ENCODE measurements around the gene TFRC. TPM values are rescaled to one million over a fixed set of nuclear protein-coding genes. Genes with fewer than 3 reads are reported as not detected.

The TFRC gene
- total RNA-seq: 100 to 1,000 TPM; 234 to 239 TPM

GRCh38 chr3:196081834-196082618 is at the start of gene TFRC:
TFRC (minus strand) TSS chr3:196082090; CDS start chr3:196077099, 4,991 bp downstream.
- POLR2A ChIA-PET: no interaction called here
- Mint-ChIP-seq H3K9me3 (no peaks in the 10 kb centered on the region), H3K4me1 (peaks cover 43% of the 10 kb centered on the region), H3K27me3 (no peaks in the 10 kb centered on the region), H3K4me3 (peak within 1 kb of the TSS; percentile 90), H3K36me3 (ENCODE audit: low read depth) (peaks cover 19% of the 10 kb centered on the region), H3K27ac (peak within 1 kb of the TSS; percentile 90)
- CTCF ChIA-PET: no interaction called here
- peak; percentile 96 for DNase-seq

- H3K9me3 Mint-ChIP-seq: peaks cover 5% of the 10 kb centered on the region
- H3K4me3 Mint-ChIP-seq: no peak overlapping the region
- peaks cover 27% of the 10 kb centered on the region for H3K4me1 Mint-ChIP-seq
- peaks cover 2% of the 10 kb centered on the region for H3K36me3 Mint-ChIP-seq (ENCODE audit: low read depth)
- DNase-seq: no peak
- ChIA-PET POLR2A (no interaction called here), CTCF (interaction anchor here (0.6 to 2.4 kb wide), 10 partner anchors 10 to 68 kb away, joined by 3 to 7 read pairs (median 3); no protein-coding TSS in a partner anchor)
- H3K27ac Mint-ChIP-seq: peak overlapping the region; percentile 69
- no peaks in the 10 kb centered on the region for H3K27me3 Mint-ChIP-seq
These were observed 46.4 kb upstream of the TFRC start for GRCh38 chr3:196128172-196128843.

- ChIA-PET CTCF (interaction anchor here (0.6 to 2.4 kb wide), 10 partner anchors 10 to 60 kb away, joined by 3 to 7 read pairs (median 3); no protein-coding TSS in a partner anchor), POLR2A (interaction anchor here (0.5 kb wide), 1 partner anchor 24 kb away, joined by 3 read pairs; no protein-coding TSS in a partner anchor)
- H3K27me3 Mint-ChIP-seq: no peaks in the 10 kb centered on the region
- DNase-seq: peak; percentile 24
- peaks cover 36% of the 10 kb centered on the region for H3K4me1 Mint-ChIP-seq
- H3K9me3 Mint-ChIP-seq: peaks cover 5% of the 10 kb centered on the region
- peak overlapping the region; percentile 15 for H3K4me3 Mint-ChIP-seq
- peak overlapping the region; percentile 90 for H3K27ac Mint-ChIP-seq
- H3K36me3 Mint-ChIP-seq (ENCODE audit: low read depth): peaks cover 2% of the 10 kb centered on the region
These were observed 45.6 kb upstream of the TFRC start for GRCh38 chr3:196127308-196128040.

GRCh38 chr3:196124608-196125007 is 42.7 kb upstream of the TFRC start:
- H3K9me3 Mint-ChIP-seq: peaks cover 5% of the 10 kb centered on the region
- peaks cover 62% of the 10 kb centered on the region for H3K4me1 Mint-ChIP-seq
- ChIA-PET CTCF (interaction anchor here (0.6 kb wide), 1 partner anchor 14 kb away, joined by 3 read pairs; no protein-coding TSS in a partner anchor), POLR2A (no interaction called here)
- H3K4me3 Mint-ChIP-seq: no peak overlapping the region
- no peaks in the 10 kb centered on the region for H3K27me3 Mint-ChIP-seq
- H3K36me3 Mint-ChIP-seq (ENCODE audit: low read depth): peaks cover 2% of the 10 kb centered on the region
- H3K27ac Mint-ChIP-seq: no peak overlapping the region
- no peak for DNase-seq

- no peak for DNase-seq
- Mint-ChIP-seq H3K9me3 (peaks cover 5% of the 10 kb centered on the region), H3K27ac (peak overlapping the region; percentile 7), H3K36me3 (ENCODE audit: low read depth) (peaks cover 2% of the 10 kb centered on the region), H3K4me3 (no peak overlapping the region), H3K27me3 (no peaks in the 10 kb centered on the region), H3K4me1 (peaks cover 49% of the 10 kb centered on the region)
- CTCF ChIA-PET: interaction anchor here (0.6 to 1.2 kb wide), 3 partner anchors 12 to 49 kb away, joined by 3 to 5 read pairs (median 4); no protein-coding TSS in a partner anchor
- POLR2A ChIA-PET: no interaction called here
These were observed 40.8 kb upstream of the TFRC start for GRCh38 chr3:196122688-196123046.

GRCh38 chr3:196122021-196122687 is 40.3 kb upstream of the TFRC start:
- Mint-ChIP-seq H3K27ac (peak overlapping the region; percentile 63), H3K27me3 (no peaks in the 10 kb centered on the region), H3K4me3 (no peak overlapping the region), H3K9me3 (peaks cover 5% of the 10 kb centered on the region), H3K36me3 (ENCODE audit: low read depth) (peaks cover 2% of the 10 kb centered on the region), H3K4me1 (peaks cover 44% of the 10 kb centered on the region)
- DNase-seq: no peak
- ChIA-PET POLR2A (interaction anchor here (0.6 kb wide), 1 partner anchor 57 kb away, joined by 3 read pairs; no protein-coding TSS in a partner anchor), CTCF (interaction anchor here (0.6 to 1.2 kb wide), 5 partner anchors 8 to 49 kb away, joined by 3 to 5 read pairs (median 4); no protein-coding TSS in a partner anchor)

GRCh38 chr3:196121066-196121465 is 39.2 kb upstream of the TFRC start:
- peak overlapping the region; percentile 43 for H3K27ac Mint-ChIP-seq
- POLR2A ChIA-PET: interaction anchor here (0.7 kb wide), 1 partner anchor 85 kb away, joined by 5 read pairs; no protein-coding TSS in a partner anchor
- no peak overlapping the region for H3K4me3 Mint-ChIP-seq
- H3K9me3 Mint-ChIP-seq: peaks cover 5% of the 10 kb centered on the region
- peaks cover 2% of the 10 kb centered on the region for H3K36me3 Mint-ChIP-seq (ENCODE audit: low read depth)
- DNase-seq: no peak
- CTCF ChIA-PET: interaction anchor here (0.6 to 1.3 kb wide), 4 partner anchors 11 to 41 kb away, joined by 3 to 5 read pairs (median 4); no protein-coding TSS in a partner anchor
- no peaks in the 10 kb centered on the region for H3K27me3 Mint-ChIP-seq
- H3K4me1 Mint-ChIP-seq: peaks cover 37% of the 10 kb centered on the region

- no peak overlapping the region for H3K4me3 Mint-ChIP-seq
- DNase-seq: peak; percentile 34
- peak overlapping the region; percentile 43 for H3K27ac Mint-ChIP-seq
- POLR2A ChIA-PET: interaction anchor here (0.7 kb wide), 1 partner anchor 85 kb away, joined by 5 read pairs; no protein-coding TSS in a partner anchor
- peaks cover 37% of the 10 kb centered on the region for H3K4me1 Mint-ChIP-seq
- H3K9me3 Mint-ChIP-seq: peaks cover 5% of the 10 kb centered on the region
- peaks cover 2% of the 10 kb centered on the region for H3K36me3 Mint-ChIP-seq (ENCODE audit: low read depth)
- H3K27me3 Mint-ChIP-seq: no peaks in the 10 kb centered on the region
- CTCF ChIA-PET: interaction anchor here (0.6 to 1.3 kb wide), 4 partner anchors 10 to 42 kb away, joined by 3 to 5 read pairs (median 4); no protein-coding TSS in a partner anchor
These were observed 38.5 kb upstream of the TFRC start for GRCh38 chr3:196120291-196120951.

GRCh38 chr3:196117809-196118208 is 35.9 kb upstream of the TFRC start:
- no peaks in the 10 kb centered on the region for H3K9me3 Mint-ChIP-seq
- ChIA-PET POLR2A (no interaction called here), CTCF (interaction anchor here (0.7 to 1.6 kb wide), 7 partner anchors 9 to 114 kb away, joined by 3 to 4 read pairs (median 3); no protein-coding TSS in a partner anchor)
- H3K4me1 Mint-ChIP-seq: peaks cover 36% of the 10 kb centered on the region
- H3K4me3 Mint-ChIP-seq: no peak overlapping the region
- no peaks in the 10 kb centered on the region for H3K36me3 Mint-ChIP-seq (ENCODE audit: low read depth)
- no peak for DNase-seq
- H3K27me3 Mint-ChIP-seq: no peaks in the 10 kb centered on the region
- no peak overlapping the region for H3K27ac Mint-ChIP-seq

- H3K4me1 Mint-ChIP-seq: peaks cover 30% of the 10 kb centered on the region
- no peaks in the 10 kb centered on the region for H3K36me3 Mint-ChIP-seq (ENCODE audit: low read depth)
- no peaks in the 10 kb centered on the region for H3K27me3 Mint-ChIP-seq
- H3K27ac Mint-ChIP-seq: no peak overlapping the region
- ChIA-PET CTCF (no interaction called here), POLR2A (no interaction called here)
- H3K9me3 Mint-ChIP-seq: no peaks in the 10 kb centered on the region
- no peak overlapping the region for H3K4me3 Mint-ChIP-seq
- DNase-seq: peak; percentile 29
These were observed 33.8 kb upstream of the TFRC start for GRCh38 chr3:196115678-196116083.

GRCh38 chr3:196111939-196112386 is 30.1 kb upstream of the TFRC start:
- H3K27me3 Mint-ChIP-seq: no peaks in the 10 kb centered on the region
- peaks cover 20% of the 10 kb centered on the region for H3K4me1 Mint-ChIP-seq
- CTCF ChIA-PET: interaction anchor here (0.6 to 3.0 kb wide), 9 partner anchors 11 to 217 kb away, joined by 3 to 7 read pairs (median 4); no protein-coding TSS in a partner anchor
- H3K36me3 Mint-ChIP-seq (ENCODE audit: low read depth): no peaks in the 10 kb centered on the region
- H3K27ac Mint-ChIP-seq: peak overlapping the region; percentile 25
- POLR2A ChIA-PET: no interaction called here
- DNase-seq: no peak
- no peaks in the 10 kb centered on the region for H3K9me3 Mint-ChIP-seq
- no peak overlapping the region for H3K4me3 Mint-ChIP-seq

All from activated CD4-positive, alpha-beta T cell treated with anti-CD3 and anti-CD28 coated beads, Interleukin-2, amount 10 ng/mL, durations not matched to agents 7 days and 5 days (primary cell).